ENCODE measurements around the gene ANAPC5.
A peak's percentile ranks its signal among the peaks of the same experiment; 100 is the strongest.
"Not testable (repeated sequence)": the region's sequence is repeated elsewhere in the genome, so short reads cannot be mapped to it uniquely, and the experiment has no call there.

ANAPC5 gene

DNA sequence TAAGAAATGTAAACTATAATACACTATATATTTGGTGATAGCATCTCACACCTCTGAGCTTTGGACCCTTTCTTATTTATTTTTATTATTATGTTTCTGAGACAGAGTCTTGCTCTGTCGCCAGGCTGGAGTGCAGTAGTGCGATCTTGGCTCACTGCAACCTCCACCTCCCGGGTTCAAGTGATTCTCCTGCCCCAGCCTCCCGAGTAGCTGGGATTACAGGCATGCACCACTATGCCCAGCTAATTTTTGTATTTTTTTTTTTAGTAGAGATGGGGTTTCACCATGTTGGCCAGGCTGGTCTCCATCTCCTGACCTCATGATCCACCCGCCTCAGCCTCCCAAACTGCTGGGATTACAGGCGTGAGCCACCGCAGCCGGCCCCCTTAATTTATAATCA lies 44.8 kb downstream of the ANAPC5 start:
- not testable (repeated sequence) for DNase-seq

DNA sequence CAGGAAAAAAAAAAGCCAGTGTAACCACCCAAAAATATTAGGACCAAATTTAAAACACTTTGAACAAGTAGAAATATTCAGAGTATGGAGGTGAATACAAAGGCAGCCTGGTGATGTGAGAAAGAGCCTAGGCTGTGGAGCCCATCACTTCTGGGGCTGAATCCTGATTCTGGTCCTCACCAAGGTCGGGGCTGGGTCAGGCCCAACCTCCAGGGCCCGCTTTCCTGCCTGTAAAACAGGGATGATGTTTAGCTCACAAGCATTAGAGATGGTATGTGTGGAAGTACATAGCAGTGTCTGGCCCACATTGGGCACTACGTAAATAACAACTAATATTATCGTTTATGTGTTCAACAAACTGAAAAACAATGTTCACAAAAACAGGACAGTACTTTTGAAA lies 47.9 kb downstream of the ANAPC5 start:
- no peak for DNase-seq

DNA sequence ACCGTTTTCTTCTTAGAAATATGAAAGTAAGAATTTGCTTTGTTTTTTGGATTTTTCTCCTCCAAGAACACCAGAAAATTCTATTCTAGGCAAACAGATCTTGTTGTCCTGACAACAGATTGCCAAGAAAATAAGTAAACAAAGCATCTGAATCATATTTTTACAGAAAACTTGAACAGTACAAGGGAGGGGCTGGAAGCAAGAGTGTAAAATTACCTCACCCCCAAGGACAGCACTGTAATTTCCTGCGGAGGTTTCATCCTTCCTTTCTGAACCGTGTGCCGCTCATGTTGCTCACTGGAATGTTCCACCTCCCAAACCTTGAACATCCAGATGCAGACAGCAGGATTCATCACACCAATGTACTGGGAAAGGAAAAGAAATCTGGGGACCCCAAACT lies 50.3 kb downstream of the ANAPC5 start:
- no peak for DNase-seq

DNA sequence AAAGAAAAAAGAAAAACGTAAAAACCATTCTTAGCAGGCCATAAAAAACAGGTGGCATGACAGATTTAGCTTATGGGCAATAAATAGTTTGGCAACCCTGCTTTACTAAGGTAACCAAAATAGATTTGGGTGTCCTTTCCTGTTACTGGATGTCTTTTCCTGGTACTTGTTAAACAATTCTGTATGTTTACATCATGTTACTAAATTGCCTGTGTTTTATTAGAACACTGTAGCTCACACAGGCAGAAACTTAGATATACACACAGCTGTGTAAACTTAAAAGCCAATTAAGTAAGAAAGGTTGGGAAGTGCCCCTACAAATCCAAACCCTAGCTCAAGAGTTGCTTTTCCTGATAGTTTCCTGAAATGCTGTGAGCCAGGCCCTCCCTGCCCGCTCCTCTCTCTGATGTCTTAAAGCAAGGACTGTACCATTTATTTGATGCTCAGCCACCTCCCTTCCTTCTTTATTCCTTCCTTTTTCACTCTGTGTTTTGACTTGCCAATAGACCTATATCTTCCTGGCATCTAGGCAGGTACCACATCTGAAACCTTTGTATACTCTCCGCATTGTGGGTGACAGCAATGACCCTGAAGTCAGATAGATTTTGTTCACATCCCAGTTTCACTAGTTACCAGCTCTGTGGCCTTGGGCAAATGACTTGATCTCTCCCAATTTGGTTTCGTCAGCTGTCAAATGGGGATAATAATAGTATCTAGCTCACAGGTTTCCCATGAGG lies 52.0 kb downstream of the ANAPC5 start:
- DNase-seq, result no peak

DNA sequence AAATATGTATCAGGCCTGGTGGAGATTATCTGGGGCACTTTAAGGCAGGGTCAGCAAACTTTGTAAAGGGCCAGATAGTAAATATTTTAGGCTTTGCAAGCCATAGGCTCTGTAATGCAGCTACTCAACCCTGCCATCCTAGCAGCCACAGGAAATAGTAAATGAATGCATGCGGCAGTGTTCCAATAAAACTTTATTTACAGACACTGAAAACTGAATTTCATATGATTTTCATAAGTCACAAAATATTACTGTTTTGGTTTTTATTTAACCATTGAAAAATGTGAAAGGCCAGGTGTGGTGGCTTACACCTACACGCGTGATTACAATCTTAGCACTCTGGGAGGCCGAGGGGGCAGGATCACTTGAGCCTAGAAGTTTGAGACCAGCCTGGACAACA lies 52.5 kb downstream of the ANAPC5 start:
- no peak for DNase-seq

DNA sequence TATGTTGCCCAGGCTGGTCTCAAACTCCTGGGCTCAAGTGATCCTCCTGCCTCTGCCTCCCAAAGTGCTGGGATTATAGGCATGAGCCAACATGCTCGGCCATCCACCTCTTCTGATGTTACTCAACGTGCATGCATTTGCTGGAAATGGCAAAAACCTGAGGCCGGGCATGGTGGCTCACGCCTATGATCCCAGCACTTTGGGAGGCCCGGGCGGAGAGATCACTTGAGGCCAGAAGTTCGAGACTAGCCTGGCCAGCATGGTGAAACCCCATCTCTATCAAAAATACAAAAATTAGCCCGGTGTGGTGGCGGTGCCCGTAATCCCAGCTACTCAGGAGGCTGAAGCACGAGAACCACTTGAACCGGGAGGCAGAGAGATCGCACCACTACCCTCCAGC lies 53.8 kb downstream of the ANAPC5 start:
- DNase-seq, result not testable (repeated sequence)

DNA sequence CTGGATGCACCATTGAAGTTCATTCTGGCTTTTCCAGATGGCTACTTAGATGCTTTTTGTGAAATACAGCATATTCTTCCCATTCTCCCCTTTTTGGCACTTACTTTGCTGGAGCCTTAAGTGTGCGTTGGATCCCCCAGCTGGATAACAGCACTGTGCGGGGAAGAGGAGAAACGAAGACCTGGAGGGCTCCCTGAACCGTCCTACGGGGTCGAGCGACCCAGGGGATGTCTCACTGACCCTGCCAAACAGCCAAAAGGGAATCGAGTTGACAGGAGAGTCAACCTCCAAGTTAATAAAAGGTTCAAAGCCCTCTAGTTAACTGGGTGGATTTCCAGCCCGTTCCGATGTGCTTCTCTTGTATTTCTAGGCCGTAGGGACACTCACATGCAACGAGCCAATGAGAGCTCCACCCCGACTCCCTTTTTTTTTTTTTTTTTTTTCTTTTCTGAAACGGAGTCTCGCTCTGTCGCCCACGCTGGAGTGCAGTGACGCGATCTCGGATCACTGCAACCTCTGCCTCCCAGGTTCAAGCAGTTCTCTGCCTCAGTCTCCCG lies 54.7 kb downstream of the ANAPC5 start:
- no peak for DNase-seq

DNA sequence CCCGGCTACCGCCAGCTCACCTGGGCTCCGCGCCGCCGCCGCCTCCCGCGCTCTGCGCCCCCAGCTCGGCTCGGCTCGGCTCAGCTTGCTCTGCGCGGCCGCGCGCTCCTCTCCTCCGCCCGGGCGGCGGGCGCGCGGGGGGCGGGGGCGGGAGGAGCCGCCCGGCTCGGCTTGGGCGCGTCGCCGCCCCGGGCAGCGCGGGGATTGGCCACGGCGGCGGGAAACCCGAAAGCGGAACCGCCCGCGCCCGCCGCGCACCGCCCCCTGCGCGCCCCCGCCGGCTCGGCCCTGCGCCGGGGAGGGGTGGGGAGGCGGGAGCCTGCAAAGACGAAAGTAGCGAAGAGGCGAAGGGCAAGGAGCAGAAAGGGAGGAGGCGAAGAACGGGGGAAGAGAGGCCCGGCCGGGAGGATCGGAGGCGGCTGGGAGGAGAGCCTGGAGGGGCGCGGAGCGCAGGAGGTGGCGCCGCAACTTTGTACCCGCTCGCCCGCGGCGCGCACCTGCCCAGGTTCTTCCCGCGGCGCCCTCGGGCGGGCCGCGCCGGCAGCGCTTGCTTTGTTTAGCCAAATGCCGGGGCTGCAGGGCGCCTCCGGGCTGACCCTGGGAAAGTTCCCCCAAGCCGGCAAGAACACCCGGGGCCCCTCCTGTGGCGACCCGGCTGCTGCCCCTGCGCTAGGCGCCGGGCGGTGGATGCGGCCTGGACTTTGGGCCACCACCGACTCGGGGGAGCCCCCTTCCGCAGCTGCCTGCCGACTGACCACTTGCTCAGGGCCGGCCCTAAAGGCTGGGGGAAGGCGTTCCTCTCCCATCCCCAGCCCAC lies 55.4 kb downstream of the ANAPC5 start, which contains the start of gene CAMKK2:
Gene CAMKK2, minus strand, starts transcription at position 92 of the 817 bp plus-strand sequence. CDS start 22,183 bp downstream, outside the sequence.
- DNase-seq, result peak; percentile 67

DNA sequence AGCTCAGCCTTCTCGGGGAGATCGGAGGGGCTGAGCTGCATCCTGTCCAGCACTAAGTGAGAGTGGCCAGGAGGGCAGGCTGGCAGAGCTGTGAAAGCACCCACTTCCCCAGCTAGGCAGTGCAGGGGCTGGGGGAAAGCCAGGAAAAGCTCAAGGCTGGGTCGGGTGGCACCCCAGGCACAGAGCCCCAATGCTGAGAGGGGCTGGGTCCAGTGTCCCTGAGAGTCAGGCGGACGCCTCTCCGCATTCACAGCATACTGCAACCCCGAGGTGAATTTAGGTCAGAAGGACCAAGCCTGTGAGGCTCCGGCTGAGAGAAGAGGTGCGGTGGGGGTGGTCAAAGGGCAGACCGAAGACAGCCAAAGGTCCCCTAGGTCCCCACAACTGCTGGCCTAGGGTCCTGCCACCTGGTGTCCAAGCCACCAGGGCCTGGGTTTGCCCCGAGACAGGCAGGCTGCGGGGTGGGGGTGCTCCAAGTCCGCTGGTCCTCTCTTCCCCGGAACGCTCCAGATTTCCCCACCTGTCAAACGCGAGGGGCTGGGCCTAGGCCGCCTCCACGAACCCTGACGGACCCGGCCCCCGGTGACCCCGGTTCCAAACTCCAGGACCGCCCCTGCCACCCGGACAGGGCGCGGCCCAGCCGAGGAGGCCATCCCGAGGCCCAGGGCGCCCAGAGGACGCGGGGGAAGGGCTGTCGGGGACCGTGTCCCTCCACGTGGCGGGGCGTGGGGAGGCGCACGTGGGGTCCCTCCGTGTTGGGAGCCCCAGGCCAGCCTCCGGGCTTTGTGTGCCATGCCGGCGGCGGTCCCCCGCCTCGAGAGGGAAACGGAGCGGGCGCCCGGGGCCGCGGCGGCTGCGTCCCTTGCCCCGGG lies 56.2 kb downstream of the ANAPC5 start:
- no peak for DNase-seq

DNA sequence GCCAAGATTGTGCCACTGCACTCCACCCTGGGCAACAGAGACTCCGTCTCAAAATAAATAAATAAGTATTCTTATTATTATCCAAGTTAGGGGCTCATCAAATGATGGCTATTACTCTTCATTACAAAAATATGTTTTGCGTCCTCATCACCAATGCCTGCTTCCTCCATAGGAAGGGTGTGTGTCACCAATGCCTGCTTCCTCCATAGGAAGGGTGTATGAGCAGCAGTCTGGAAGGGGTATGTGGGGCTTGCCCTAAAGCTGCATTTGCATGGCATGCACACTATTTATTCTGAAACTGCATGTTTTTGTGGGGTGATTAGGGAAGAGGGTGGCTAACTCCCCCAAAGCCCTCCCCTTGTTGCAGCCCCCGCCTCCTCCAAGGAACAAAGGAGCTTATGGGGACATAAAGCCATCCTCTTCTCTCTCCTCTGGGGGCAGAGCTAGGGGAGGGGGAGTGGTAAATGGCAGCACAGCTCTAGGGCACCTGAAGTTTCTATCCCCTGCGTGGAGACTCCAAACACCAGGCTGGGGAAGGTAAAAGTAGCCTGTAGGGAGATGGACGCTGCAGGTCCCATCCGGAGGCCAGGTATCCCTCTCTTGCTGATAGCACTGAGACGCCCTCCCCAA lies 57.0 kb downstream of the ANAPC5 start:
- peak; percentile 26 for DNase-seq

DNA sequence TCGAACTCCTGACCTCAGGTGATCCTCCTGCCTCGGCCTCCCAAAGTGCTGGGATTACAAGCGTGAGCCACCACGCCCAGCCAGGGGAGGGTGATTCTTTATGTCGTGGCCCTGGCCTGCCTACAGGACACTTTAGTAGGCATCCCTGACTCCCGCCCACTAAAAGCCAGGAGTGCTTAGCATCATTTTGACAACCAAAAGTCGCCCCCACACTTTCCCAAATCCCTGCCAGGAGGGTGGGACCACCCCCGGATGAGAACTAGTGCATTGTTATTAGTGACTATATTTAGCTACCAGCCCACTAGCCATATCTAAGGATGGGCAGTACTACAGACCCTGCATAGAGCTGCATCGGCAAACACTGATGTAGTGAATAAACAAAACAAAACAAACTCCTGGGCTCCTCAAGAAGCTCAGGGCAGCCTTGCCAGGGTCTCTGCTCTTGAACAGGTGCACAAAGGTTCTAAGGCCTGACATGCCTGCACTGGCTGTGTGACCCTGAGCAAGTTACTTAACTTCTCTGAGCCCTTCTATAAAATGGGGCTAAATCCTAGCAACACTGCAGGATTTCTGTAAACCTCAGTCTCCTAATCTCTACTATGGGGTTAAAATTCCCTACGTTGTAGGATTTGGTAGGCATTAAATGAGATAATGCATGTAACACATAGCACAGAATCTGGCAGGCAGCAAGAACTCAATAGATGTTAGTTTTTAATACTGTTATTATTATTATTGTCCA lies 57.9 kb downstream of the ANAPC5 start:
- DNase-seq, result no peak

DNA sequence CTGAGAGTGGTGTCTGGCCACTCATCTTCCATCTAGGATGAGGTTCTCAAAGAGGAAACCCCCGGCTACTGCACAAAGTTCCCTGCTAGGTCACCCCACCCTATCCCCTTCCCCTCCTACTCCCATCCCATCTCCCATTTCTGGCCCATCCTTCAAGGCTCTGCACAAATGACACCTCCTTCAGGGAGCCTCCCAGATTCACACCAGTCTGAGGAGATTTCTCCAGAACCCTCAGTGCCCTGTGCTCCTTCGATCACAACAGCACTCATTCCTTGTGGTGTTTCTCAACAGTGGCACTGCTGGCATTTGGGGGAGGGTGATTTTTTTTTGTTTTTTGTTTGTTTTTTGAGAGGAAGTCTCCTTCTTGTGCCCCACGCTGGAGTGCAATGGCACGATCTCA lies 58.6 kb downstream of the ANAPC5 start:
- no peak for DNase-seq

DNA sequence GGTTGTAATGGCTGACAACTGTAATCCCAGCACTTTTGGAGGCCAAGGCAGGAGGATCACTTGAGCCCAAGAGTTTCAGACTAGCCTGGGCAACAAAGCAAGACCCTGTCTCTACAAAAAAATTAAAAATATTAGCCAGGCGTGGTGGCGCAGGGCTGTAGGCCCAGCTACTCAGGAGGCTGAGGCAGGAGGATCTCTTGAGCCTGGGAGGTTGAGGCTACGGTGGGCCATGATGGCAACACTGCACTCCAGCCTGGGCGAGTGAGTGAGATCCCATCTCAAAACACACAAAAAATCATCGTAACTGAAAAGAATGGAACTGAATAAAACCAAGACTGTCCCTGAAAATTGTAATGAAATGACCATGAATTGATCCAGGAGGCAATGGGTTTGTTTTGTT lies 61.8 kb downstream of the ANAPC5 start:
- DNase-seq, result no peak

DNA sequence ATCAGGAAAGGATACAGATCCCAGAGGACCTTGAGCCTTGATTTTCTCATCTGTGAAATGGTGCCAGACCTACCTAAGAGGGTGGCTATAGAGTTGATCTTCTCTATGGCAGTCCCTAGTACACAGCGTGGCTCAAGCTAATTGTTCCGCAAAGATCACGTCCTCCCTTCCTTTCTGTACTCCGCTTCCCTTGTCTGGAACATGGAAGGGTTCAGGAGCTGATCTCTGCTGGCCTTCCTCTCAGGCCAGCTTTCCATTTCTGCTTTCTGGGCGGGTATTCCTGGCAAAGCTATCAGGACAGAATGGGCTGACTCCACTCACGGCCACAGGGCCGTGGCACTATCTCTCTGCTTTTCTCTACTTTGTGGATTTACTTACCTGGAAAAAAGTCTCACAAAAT lies 62.2 kb downstream of the ANAPC5 start:
- no peak for DNase-seq

DNA sequence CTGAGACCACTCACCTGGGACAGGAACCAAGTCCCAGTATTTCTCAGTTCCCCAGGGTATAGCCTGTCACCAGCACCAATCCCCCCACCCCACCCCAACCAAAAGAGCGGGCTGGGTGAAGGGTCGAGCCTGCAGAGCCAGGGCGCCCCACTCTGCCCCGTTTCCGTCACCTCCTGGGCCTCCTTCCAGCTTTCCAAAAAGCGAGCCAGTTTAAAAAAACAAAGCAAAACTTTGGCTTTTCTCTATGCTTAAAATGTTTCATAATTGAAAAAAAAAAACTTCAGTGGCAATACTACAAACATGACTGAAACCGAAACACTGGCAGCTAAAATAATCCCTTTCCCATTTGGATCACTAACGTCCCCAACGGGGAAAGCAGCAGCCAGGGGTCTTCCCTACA lies 63.2 kb downstream of the ANAPC5 start:
- DNase-seq, result no peak

DNA sequence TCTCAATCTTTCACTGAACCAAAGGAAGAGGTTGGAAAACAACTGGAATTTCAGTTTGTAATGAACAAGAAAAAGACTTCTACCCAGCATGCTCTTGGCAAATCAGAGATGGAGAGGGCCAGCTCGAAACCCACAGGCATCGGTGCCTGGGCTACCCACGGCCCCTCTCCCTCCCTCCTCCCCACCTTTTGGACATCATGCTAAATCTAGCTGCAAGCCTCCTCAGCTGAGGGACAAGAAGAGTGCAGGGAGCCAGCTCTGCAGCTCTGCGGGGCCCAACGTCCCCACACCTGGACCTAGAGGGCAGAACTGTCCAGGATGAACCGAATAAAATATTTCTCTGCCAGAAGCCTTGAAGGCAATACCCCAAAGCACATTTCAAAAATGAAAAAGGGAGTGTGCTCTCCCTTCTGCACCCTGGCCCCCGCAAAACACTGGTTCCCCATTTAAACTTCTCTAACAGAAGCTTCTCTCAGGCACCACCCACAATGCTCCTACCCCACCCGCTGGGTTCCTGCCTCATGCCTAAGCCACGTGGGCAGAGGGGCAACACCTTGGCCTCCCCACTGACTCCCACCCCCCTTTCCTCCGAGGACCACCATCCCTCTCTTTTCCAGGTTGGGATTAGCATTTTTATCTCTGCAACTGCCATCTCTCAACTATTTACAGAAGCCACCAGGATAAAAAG lies 63.9 kb downstream of the ANAPC5 start:
- peak; percentile 38 for DNase-seq

DNA sequence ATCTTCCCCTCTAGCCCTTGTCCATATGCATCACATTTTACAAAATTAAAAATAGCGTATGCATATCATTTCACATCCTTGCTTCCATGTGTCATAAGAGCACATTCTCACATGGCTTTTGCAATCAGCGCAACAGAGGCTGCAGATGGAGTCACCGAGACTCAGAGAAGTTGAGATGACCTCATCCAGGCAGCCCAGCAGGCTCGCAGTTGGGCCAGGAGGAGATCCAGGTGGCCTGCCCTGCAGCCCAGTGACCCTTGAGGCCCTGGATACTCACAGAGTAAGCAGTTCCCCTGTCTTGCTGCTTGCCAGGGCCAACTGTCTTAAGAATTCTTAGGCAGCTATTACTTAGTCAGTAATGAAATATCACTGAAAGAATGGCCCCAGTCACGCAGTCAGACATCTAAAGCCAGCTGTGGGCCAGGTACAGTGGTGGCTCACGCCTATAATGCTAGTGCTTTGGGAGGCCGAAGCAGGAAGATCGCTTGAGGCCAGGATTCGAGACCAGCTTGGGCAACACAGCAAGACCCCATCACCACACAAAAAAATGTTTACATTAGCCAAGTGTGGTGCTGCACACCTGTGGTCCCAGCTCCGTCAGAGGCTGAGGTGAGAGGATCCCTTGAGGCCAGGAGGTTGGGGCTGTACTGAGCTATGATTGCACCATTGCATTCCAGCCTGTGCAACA lies 64.8 kb downstream of the ANAPC5 start:
- peak; percentile 62 for DNase-seq

DNA sequence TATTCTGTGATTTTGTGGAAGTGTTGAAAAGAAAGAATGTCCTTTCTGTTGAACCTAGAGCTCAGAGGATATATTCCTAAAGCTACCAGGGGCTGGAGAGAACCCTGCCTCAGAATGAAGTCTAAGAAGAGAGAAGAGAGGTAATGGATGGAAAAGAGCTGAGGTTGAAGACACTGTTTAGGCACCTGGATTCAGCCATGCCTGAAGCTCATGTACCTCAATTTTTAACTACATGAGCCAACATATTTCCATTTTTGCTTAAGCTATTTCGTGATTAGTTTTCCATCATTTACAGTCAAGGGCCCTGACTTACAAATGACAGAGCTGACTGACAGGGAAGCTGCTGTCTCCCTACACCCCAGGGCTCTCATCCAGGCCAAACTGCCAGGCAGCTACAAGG lies 66.4 kb downstream of the ANAPC5 start:
- DNase-seq, result no peak

DNA sequence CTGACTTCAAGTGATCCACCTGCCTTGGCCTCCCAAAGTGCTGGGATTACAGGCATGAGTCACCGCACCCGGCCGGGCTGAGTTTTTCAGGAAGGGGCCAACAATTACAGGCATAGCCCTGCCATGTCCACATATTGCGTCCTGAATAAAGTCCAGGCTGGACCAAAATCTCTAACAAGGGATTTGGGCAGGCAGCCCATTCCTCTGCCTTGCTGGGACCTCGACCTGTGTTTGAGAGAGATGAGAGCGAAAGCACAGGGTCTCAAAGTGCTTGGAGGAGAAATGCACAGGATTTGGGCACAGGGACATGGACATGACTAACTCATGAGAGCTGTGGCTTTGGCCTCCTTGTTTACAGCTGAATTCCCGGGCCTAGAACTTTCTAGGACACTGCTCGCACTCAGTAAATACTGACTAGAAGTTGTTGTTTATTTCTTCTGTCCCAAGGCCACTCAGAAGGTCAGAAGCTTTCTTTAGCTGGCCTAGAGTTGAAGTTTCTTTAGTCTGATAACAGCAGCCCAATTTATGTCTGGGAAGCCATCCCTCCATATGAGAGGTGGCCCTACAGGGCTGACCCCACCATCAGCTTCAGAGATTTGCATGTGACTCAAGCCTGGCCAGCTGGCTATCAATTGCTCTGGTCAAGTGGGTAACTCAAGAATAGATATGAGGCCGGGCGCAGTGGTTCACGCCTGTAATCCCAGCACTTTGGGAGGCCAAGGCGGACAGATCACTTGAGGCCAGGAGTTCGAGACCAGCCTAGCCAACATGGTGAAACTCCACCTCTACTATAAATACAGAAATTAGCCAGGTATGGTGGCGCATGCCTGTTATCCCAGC lies 67.4 kb downstream of the ANAPC5 start:
- no peak for DNase-seq

DNA sequence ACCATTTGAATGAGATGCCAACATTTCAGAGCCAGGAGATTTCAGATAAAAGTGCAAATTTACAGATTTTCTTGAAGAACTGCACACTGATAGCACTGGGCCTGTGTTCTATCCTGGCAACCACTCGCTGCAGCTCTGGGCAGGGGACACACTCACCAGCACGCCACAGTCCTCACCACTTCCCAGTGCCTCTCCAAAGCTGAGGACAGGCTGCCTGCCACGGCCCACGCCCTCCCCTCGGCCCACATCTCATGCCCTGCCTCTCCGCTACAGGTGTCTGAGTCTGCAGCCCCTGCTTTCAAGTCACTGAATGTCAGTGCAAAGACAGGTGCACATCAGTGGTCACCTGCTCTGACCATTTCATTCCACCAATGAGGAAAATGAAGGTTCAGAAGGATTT lies 68.4 kb downstream of the ANAPC5 start:
- DNase-seq, result no peak

Data from MV-4-11 (cell line).